NCI-H2107 treated with DMSO at 0.1 percent for 48 hours (cell line): Measurements from ENCODE around the gene SYNJ2BP.

ENCODE experiments used
- DNase-seq: peaks from one replicate; lab custom pipeline; 2025; ENCODE audit not compliant: unreplicated experiment; lab: John Stamatoyannopoulos, UW

The SYNJ2BP gene

GRCh38 chr14:70392676-70393075 lies 24.2 kb downstream of the SYNJ2BP start:
- DNase-seq = no peak

- DNase-seq = no peak
Measured at GRCh38 chr14:70391493-70392391, 25.1 kb downstream of the SYNJ2BP start.

- no peak for DNase-seq
Measured at GRCh38 chr14:70382536-70382935, 34.4 kb downstream of the SYNJ2BP start.

GRCh38 chr14:70380824-70381223 lies 36.1 kb downstream of the SYNJ2BP start:
- no peak for DNase-seq

- no peak for DNase-seq
Measured at GRCh38 chr14:70378696-70379095, 38.2 kb downstream of the SYNJ2BP start.
